ENCODE results near the gene ZSWIM3.
A peak's percentile ranks its signal among the peaks of the same experiment; 100 is the strongest.

Gene ZSWIM3

GRCh38 chr20:45857114-45857881, at the start of gene ZSWIM3, which contains the start of gene ACOT8:
TSS of gene ZSWIM3 (plus strand) at chr20:45857614. CDS start at chr20:45857826, 212 bp downstream.
TSS of gene ACOT8 (minus strand) at chr20:45857392. CDS start at chr20:45857315, 77 bp downstream.
- Mint-ChIP-seq H3K27ac (peak within 1 kb of the TSS; percentile 94), H3K36me3 (peaks cover 29% of the 10 kb centered on the region), H3K9me3 (no peaks in the 10 kb centered on the region), H3K4me3 (peak within 1 kb of the TSS; percentile 96), H3K27me3 (no peaks in the 10 kb centered on the region), H3K4me1 (peaks cover 41% of the 10 kb centered on the region)
- ATAC-seq = peak; percentile 99

GRCh38 chr20:45810191-45810970, 47.0 kb upstream of the ZSWIM3 start:
- peaks cover 13% of the 10 kb centered on the region for H3K27me3 Mint-ChIP-seq
- H3K27ac Mint-ChIP-seq = no peak overlapping the region
- no peak overlapping the region for H3K4me3 Mint-ChIP-seq
- ATAC-seq = no peak
- peaks cover 45% of the 10 kb centered on the region for H3K36me3 Mint-ChIP-seq
- H3K9me3 Mint-ChIP-seq = no peaks in the 10 kb centered on the region
- H3K4me1 Mint-ChIP-seq = peaks cover 18% of the 10 kb centered on the region

- H3K4me3 Mint-ChIP-seq = peak within 1 kb of the TSS; percentile 88
- peaks cover 13% of the 10 kb centered on the region for H3K27me3 Mint-ChIP-seq
- H3K27ac Mint-ChIP-seq = peak within 1 kb of the TSS; percentile 76
- peak; percentile 99 for ATAC-seq
- no peaks in the 10 kb centered on the region for H3K9me3 Mint-ChIP-seq
- peaks cover 37% of the 10 kb centered on the region for H3K36me3 Mint-ChIP-seq
- peaks cover 18% of the 10 kb centered on the region for H3K4me1 Mint-ChIP-seq
Observed at GRCh38 chr20:45812157-45813005, 45.0 kb upstream of the ZSWIM3 start, which contains the start of gene UBE2C. TSS of gene UBE2C (plus strand) at chr20:45812644. CDS start at chr20:45812696, 52 bp downstream.

- Mint-ChIP-seq H3K4me3 (peak overlapping the region; percentile 88), H3K4me1 (peaks cover 18% of the 10 kb centered on the region), H3K27ac (peak overlapping the region; percentile 76), H3K9me3 (no peaks in the 10 kb centered on the region), H3K36me3 (peaks cover 35% of the 10 kb centered on the region), H3K27me3 (peaks cover 13% of the 10 kb centered on the region)
- no peak for ATAC-seq
Observed at GRCh38 chr20:45813006-45813340, 44.4 kb upstream of the ZSWIM3 start.

GRCh38 chr20:45813489-45813888, 43.9 kb upstream of the ZSWIM3 start:
- peak overlapping the region; percentile 76 for H3K27ac Mint-ChIP-seq
- peaks cover 13% of the 10 kb centered on the region for H3K27me3 Mint-ChIP-seq
- peaks cover 18% of the 10 kb centered on the region for H3K4me1 Mint-ChIP-seq
- H3K4me3 Mint-ChIP-seq = peak overlapping the region; percentile 88
- no peak for ATAC-seq
- no peaks in the 10 kb centered on the region for H3K9me3 Mint-ChIP-seq
- peaks cover 31% of the 10 kb centered on the region for H3K36me3 Mint-ChIP-seq

DNA sequence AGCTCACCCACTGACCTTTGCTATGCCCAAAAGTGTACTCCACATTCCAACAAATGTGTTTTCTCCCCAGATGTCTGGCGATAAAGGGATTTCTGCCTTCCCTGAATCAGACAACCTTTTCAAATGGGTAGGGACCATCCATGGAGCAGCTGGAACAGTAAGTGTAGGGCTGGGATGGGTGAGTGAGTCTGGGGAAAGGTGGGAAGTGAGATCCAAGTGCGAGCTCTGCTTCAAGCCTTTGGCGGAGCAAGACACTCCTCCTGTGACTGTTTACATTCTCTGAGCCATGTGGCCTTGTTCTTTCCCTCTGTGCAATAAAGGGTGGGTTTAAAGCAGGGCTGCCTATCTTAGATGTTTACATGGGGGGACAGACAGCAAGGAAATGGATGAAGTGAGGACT, 43.1 kb upstream of the ZSWIM3 start:
- peaks cover 18% of the 10 kb centered on the region for H3K4me1 Mint-ChIP-seq
- peaks cover 27% of the 10 kb centered on the region for H3K36me3 Mint-ChIP-seq
- no peak overlapping the region for H3K4me3 Mint-ChIP-seq
- peaks cover 13% of the 10 kb centered on the region for H3K27me3 Mint-ChIP-seq
- H3K9me3 Mint-ChIP-seq = no peaks in the 10 kb centered on the region
- no peak overlapping the region for H3K27ac Mint-ChIP-seq
- no peak for ATAC-seq

GRCh38 chr20:45816951-45817350, 40.5 kb upstream of the ZSWIM3 start:
- Mint-ChIP-seq H3K27me3 (peaks cover 13% of the 10 kb centered on the region), H3K9me3 (no peaks in the 10 kb centered on the region), H3K4me3 (no peak overlapping the region), H3K4me1 (peaks cover 21% of the 10 kb centered on the region), H3K36me3 (peaks cover 3% of the 10 kb centered on the region), H3K27ac (no peak overlapping the region)
- no peak for ATAC-seq

DNA sequence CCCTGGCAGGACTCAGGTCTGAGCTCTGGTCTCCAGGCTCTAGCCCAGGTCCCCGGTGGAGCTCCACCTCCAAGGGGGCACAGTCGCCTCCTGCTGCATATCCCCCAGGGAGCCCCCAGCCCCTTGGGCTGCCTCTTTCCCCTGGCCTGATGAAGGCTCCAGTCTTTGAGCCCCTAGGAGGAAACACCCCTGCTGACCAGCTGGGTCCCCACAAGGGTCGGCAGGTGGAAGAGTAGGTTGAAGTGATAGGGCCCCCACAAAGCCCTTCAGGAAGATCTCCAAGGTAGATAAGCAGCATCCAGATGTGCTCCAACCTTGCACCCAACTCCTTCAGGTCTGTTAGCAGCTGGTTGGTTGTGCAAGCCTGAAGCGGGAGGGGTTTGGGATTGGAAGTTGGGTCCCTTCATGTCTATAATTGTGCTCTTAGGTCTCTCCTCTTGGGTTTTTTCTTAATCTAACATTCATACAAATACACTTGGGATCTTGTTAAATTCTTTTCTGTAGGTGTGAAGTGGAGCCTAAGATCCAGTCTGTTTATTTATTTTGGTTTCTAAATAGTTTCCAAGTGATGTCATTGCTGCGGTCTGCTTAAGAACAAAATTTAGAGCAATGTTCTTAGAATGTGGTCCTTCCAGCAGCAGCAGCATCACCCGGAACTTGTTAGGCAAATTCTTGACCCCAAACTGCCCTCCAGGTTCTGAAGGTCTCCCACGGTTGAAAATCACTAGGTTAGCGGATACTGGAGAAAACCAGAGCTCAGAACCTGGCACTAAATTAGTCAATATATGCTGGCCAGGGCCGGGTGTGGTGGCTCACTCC, 39.8 kb upstream of the ZSWIM3 start:
- no peak overlapping the region for H3K27ac Mint-ChIP-seq
- no peak for ATAC-seq
- H3K4me3 Mint-ChIP-seq = no peak overlapping the region
- H3K9me3 Mint-ChIP-seq = no peaks in the 10 kb centered on the region
- H3K4me1 Mint-ChIP-seq = peaks cover 18% of the 10 kb centered on the region
- peaks cover 10% of the 10 kb centered on the region for H3K27me3 Mint-ChIP-seq
- no peaks in the 10 kb centered on the region for H3K36me3 Mint-ChIP-seq

DNA sequence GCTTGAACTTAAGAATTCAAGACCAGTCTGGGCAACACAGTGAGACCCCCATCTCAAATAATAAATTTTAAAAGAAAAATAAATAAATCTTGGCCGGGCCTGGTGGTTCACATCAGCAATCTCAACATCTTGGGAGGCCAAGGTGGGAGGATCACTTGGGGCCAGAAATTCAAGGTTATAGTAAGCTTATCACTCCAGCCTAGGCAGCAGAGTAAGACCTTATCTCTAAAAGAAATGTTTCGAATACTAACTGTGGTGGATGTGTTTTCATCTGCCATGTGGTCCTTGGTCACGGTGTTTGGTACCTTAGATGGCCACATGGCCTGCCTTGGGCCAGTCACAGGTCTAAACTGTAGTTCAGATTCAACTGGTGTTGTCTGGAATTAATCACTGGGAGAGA, 39.2 kb upstream of the ZSWIM3 start:
- H3K27me3 Mint-ChIP-seq = peaks cover 10% of the 10 kb centered on the region
- no peak overlapping the region for H3K4me3 Mint-ChIP-seq
- no peaks in the 10 kb centered on the region for H3K36me3 Mint-ChIP-seq
- ATAC-seq = no peak
- peaks cover 18% of the 10 kb centered on the region for H3K4me1 Mint-ChIP-seq
- no peak overlapping the region for H3K27ac Mint-ChIP-seq
- H3K9me3 Mint-ChIP-seq = no peaks in the 10 kb centered on the region

- no peaks in the 10 kb centered on the region for H3K36me3 Mint-ChIP-seq
- ATAC-seq = no peak
- H3K9me3 Mint-ChIP-seq = no peaks in the 10 kb centered on the region
- H3K27me3 Mint-ChIP-seq = peaks cover 18% of the 10 kb centered on the region
- H3K4me1 Mint-ChIP-seq = peaks cover 26% of the 10 kb centered on the region
- H3K27ac Mint-ChIP-seq = no peak overlapping the region
- H3K4me3 Mint-ChIP-seq = no peak overlapping the region
Observed at GRCh38 chr20:45819466-45819865, 37.9 kb upstream of the ZSWIM3 start.

GRCh38 chr20:45821947-45822346, 35.5 kb upstream of the ZSWIM3 start:
- H3K27ac Mint-ChIP-seq = no peak overlapping the region
- no peak for ATAC-seq
- no peak overlapping the region for H3K4me3 Mint-ChIP-seq
- peaks cover 32% of the 10 kb centered on the region for H3K4me1 Mint-ChIP-seq
- no peaks in the 10 kb centered on the region for H3K9me3 Mint-ChIP-seq
- H3K36me3 Mint-ChIP-seq = no peaks in the 10 kb centered on the region
- peaks cover 22% of the 10 kb centered on the region for H3K27me3 Mint-ChIP-seq

DNA sequence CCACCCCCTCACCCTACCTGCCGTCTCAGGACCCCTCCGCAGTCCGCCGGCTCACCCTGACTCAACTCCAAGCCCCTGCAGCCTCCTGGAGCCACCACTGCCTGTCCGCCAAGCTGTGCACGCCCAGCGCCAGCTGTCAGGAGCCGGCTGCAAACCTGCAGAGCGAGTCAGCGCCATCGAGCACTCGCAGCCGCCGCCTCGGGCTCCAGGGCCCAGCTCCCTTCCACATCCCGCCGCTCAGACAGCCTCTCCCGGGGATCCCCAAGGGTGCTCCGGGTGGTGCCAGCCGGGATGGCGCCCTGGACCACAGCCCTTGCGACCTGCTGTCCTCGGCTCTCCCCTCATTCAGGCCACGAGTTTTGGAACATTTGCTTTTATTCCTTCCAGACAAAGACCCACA, 34.6 kb upstream of the ZSWIM3 start:
- Mint-ChIP-seq H3K36me3 (no peaks in the 10 kb centered on the region), H3K4me1 (peaks cover 32% of the 10 kb centered on the region), H3K27me3 (peaks cover 22% of the 10 kb centered on the region), H3K4me3 (peak overlapping the region; percentile 50), H3K27ac (no peak overlapping the region), H3K9me3 (no peaks in the 10 kb centered on the region)
- ATAC-seq = no peak

DNA sequence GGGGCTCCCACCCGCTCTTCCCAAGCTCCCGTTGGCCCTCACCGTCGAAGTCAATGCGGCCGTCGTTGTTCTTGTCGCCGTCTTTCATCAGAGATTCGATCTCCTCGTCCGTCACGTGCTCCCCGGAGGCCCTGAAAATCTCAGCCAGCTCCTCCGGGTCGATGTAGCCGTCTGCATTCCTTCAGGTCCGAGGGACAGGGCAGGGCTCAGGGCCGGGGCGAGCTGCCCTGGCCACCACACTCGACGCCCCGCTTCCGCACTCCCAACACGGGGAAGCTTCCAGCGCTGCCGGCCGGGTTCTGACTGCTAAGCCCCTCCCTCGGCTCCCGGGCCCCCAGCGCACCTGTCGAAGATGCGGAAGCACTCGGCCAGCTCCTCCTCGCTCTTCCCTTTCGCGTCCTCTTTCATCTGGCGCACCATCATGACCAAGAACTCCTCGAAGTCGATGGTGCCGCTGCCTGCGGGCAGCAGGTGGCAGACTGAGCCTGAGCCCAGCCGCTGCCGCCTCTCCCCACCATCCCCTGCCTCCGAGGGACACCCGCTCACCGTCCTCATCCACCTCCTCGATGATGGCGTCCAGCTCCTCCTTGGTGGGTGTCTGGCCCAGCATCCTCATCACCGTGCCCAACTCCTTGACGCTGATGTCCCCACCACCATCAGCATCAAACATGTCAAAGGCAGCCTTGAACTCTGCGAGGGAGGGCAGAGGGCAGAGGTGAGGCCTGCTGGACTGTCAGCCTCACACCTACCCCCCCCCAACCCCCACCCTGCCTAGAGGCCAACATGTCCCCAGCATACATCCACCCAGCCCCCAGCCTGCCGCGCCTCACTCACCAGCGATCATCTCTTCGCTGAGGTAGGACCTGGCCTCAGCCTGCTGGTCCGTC, 33.2 kb upstream of the ZSWIM3 start:
- peaks cover 32% of the 10 kb centered on the region for H3K4me1 Mint-ChIP-seq
- ATAC-seq = peak; percentile 69
- no peaks in the 10 kb centered on the region for H3K9me3 Mint-ChIP-seq
- H3K27me3 Mint-ChIP-seq = peaks cover 22% of the 10 kb centered on the region
- H3K4me3 Mint-ChIP-seq = peak overlapping the region; percentile 79
- peak overlapping the region; percentile 83 for H3K27ac Mint-ChIP-seq
- H3K36me3 Mint-ChIP-seq = no peaks in the 10 kb centered on the region

Measured in stimulated activated memory B cell treated with anti-CD40 and anti-IgM and Interleukin-4, amounts not matched to agents 10 μg/mL and 1 μg/mL and 100 μg/mL, for 72 hours (primary cell).